Fibroblast of mammary gland (primary cell): ENCODE results near the gene SRP19.
"Not testable (repeated sequence)": the region's sequence is repeated elsewhere in the genome, so short reads cannot be mapped to it uniquely, and the experiment has no call there.

ENCODE experiments used
- DNase-seq: peaks from one replicate; pipeline ENCODE4 v3.0.0-alpha.2; 2010; ENCODE audit warnings: low read depth
- H3K4me3 ChIP-seq: 2 replicates; pipeline ENCODE4 v1.5.1; 2011; ENCODE audit warnings: low read depth, mild to moderate bottlenecking, low read length, moderate library complexity; ENCODE audit not compliant: control insufficient read depth
- CTCF ChIP-seq: conservative IDR thresholded peaks from 2 replicates; pipeline ENCODE4 v1.5.1; 2011; ENCODE audit warnings: low read depth, low read length, inconsistent platforms; ENCODE audit not compliant: control insufficient read depth, insufficient read depth

The SRP19 gene

DNA sequence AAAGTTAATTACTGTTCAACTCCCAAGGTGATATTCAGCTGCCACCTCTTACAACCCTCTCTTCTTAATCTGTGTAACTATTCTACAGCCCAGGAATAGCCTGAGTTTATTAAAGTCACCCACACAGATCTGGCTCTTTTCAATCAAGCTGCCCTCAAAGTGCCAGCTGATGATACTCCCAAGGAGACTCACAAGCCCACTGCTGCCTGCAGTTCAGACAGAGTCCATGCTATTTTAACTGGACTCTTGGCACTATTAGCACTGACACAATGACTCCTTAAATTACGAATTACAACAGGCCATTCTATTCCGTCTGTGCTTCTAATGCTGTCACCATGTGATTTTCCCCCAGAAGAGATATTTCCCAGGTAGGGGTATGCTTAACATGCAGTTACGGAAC, 34.6 kb downstream of the SRP19 start:
- TF ChIP-seq CTCF, result no peak
- no peak overlapping the region for H3K4me3 ChIP-seq
- no peak for DNase-seq

GRCh38 chr5:112902561-112902960, 41.5 kb downstream of the SRP19 start:
- TF ChIP-seq CTCF, result no peak
- H3K4me3 ChIP-seq, result no peak overlapping the region
- no peak for DNase-seq

GRCh38 chr5:112904996-112905395, 43.9 kb downstream of the SRP19 start:
- not testable (repeated sequence) for DNase-seq, H3K4me3 ChIP-seq

DNA sequence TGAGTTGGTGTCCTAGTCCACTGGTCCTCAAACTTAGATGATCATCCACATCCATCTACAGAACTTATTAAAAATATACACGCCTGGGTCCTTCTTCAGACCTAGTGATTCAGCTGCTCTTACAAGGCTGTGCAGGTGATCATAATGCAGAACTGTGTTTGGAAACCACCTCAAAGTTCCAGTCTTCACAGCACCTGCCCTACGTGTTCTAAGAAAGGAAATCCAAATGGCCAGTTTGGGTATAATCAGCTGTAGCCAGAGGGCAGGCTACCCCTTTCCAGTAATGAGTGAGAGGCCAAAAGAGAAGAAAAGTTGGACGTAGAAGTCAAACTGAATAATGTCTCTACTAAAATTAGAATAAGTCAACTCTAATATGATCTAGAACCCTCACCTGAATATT, 45.5 kb downstream of the SRP19 start:
- TF ChIP-seq CTCF, result no peak
- H3K4me3 ChIP-seq, result no peak overlapping the region
- no peak for DNase-seq

DNA sequence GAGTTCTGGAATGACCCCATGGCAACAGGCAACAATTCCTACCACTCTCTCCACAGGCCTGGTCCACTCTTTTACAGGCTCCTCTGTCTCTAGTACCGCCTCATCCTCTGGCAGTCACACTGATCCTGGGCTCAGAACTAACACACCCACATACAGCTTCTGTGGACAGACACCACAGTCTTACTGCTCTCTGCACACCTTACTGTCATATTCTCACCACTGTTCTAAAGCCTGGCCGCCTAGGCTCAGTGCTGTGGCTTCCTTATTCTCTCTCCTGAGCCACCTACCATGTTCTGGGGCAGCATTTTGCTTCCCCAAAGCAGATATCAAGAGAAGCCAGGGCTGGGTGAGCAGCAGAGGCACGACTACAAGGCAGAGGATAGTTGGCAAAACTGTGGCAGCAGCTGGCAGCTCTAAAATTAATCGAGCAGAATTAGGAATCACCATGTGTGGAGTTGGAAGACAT, 46.1 kb downstream of the SRP19 start:
- TF ChIP-seq CTCF, result no peak
- no peak for DNase-seq
- H3K4me3 ChIP-seq, result no peak overlapping the region

GRCh38 chr5:112908854-112909253, 47.8 kb downstream of the SRP19 start:
- no peak overlapping the region for H3K4me3 ChIP-seq
- TF ChIP-seq CTCF, result no peak
- no peak for DNase-seq

DNA sequence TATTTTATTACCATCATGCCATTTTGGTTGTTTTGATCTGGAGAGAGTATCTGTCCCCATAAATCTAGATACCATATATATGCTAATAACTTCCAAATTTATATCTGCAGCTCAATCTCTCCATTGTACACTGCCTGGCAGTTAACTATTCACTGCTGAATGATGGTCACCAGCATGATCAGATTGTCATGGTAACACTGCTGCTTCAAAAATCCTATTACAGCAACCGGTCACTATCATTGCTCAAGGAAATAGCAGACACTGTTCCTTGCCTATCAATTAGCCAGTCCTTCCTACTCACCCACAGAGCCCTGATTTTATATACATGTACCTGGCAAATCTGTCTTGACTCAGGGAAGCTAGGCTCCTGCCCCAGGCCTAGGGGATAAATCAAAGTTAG, 49.4 kb downstream of the SRP19 start:
- no peak overlapping the region for H3K4me3 ChIP-seq
- no peak for DNase-seq
- no peak for TF ChIP-seq CTCF
